Fibroblast of pulmonary artery (primary cell): ENCODE results near the gene GRB10.

ENCODE experiments used
- DNase-seq: peaks from one replicate; pipeline ENCODE4 v3.0.0-alpha.2; 2010; ENCODE audit warnings: low read depth
- H3K4me3 ChIP-seq: replicated peaks from 2 replicates; pipeline ENCODE4 v1.5.1; 2011; ENCODE audit warnings: low read depth, mild to moderate bottlenecking, control low read depth, low read length, moderate library complexity
- TF ChIP-seq, protein P1 (sequence below): IDR thresholded peaks from 2 replicates; pipeline ENCODE4 v1.5.1; 2011; ENCODE audit warnings: mild to moderate bottlenecking, control low read depth, low read length, inconsistent platforms; ENCODE audit errors: missing control alignments

Gene GRB10

GRCh38 chr7:50687096-50687495, 95.6 kb downstream of the GRB10 start:
- TF ChIP-seq, protein P1, sequence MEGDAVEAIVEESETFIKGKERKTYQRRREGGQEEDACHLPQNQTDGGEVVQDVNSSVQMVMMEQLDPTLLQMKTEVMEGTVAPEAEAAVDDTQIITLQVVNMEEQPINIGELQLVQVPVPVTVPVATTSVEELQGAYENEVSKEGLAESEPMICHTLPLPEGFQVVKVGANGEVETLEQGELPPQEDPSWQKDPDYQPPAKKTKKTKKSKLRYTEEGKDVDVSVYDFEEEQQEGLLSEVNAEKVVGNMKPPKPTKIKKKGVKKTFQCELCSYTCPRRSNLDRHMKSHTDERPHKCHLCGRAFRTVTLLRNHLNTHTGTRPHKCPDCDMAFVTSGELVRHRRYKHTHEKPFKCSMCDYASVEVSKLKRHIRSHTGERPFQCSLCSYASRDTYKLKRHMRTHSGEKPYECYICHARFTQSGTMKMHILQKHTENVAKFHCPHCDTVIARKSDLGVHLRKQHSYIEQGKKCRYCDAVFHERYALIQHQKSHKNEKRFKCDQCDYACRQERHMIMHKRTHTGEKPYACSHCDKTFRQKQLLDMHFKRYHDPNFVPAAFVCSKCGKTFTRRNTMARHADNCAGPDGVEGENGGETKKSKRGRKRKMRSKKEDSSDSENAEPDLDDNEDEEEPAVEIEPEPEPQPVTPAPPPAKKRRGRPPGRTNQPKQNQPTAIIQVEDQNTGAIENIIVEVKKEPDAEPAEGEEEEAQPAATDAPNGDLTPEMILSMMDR: no peak
- no peak overlapping the region for H3K4me3 ChIP-seq
- DNase-seq: no peak

DNA sequence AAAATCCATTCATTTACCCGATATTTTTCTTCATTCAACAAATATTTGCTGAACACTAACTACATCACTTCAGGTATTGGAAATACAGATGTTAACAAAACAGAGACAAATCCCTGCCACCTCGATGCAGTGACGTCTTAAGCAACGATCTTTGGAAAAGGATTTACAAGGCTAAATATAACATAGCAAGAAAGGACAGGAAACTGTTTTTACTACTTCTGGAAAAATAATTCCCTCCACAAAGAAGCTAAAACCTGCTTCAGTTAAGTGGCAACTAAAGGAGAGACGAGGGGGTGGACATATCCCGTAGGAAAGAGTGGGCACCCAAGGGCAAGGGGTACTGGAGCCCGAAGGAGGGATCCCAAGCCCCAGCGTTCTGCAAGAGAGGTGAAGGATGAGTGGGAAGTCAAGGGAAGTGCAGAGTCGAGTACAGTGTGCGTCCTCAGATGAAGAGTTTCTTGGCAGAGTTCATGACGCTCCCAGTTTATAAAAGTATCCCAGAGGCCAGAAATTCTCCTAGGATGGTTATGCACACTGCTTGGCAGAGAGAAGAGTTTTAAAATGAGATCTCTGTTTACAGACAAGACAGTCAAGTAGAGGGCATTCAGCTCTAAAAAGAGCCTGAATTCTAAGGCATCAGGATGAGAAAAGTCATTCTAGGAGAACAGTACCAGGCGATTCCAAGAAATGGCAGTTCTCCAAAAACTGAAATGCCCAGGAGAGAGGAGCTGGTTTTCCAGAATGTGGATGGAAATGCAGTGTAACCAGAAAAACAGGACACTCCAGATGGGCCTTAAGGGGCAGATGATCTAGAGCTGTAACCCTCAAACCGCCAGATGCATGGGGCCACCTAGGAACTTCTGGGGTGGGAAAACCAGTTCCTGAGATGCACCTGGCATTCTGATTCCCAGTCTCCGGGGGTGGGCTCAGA, 97.3 kb downstream of the GRB10 start:
- no peak overlapping the region for H3K4me3 ChIP-seq
- TF ChIP-seq, protein P1: no peak
- no peak for DNase-seq

- TF ChIP-seq, protein P1: no peak
- H3K4me3 ChIP-seq: no peak overlapping the region
- DNase-seq: no peak
Measured at GRCh38 chr7:50684713-50685075, 98.0 kb downstream of the GRB10 start.

GRCh38 chr7:50684011-50684712, 98.5 kb downstream of the GRB10 start:
- TF ChIP-seq, protein P1: no peak
- H3K4me3 ChIP-seq: no peak overlapping the region
- DNase-seq: no peak

DNA sequence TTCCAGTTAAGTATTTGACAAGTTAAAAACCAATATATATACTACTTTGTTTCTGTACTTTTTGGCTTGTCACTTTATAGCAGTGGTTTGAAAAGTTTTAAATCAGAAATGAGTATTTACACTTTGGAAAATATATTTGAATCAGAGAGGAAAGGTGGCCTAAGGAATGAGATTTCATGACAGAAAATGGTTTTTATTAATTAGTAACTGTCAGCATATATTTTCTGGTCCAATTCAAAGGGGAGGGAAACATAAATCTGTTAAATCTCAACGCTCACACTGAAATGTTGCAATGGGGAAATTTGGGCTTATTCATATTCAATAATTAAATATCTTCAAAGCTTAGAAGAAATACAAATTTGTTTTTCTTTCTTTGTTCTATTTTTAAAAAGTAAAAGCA, 100.1 kb downstream of the GRB10 start:
- no peak overlapping the region for H3K4me3 ChIP-seq
- DNase-seq: no peak
- TF ChIP-seq, protein P1: no peak

GRCh38 chr7:50682079-50682478, 100.6 kb downstream of the GRB10 start:
- no peak for DNase-seq
- TF ChIP-seq, protein P1: no peak
- H3K4me3 ChIP-seq: no peak overlapping the region
